Measurements from ENCODE around the gene HCAR3.

DNA sequence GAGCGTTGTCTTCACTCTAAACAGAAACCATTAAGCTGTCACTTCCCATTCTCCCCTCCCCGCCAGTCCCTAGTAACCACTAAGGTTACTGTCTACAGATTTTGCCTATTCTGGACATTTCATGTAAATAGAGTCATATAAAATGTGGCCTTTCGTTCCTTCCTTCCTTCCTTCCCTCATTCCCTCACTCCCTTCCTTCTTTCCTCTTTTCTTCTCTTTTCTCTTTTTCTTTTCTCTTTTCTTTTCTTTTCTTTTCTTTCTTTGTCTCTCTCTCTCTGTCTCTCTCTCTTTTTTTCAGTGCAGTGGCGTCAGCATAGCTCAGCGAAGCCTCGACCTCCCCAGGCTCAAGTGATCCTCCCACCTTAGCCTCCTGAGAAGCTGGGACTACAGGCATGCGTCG, 51.3 kb downstream of the HCAR3 start:
- no peak for TF ChIP-seq POLR2AphosphoS5 (IDR thresholded peaks at IDR 0.05)
- TF ChIP-seq, protein P1, sequence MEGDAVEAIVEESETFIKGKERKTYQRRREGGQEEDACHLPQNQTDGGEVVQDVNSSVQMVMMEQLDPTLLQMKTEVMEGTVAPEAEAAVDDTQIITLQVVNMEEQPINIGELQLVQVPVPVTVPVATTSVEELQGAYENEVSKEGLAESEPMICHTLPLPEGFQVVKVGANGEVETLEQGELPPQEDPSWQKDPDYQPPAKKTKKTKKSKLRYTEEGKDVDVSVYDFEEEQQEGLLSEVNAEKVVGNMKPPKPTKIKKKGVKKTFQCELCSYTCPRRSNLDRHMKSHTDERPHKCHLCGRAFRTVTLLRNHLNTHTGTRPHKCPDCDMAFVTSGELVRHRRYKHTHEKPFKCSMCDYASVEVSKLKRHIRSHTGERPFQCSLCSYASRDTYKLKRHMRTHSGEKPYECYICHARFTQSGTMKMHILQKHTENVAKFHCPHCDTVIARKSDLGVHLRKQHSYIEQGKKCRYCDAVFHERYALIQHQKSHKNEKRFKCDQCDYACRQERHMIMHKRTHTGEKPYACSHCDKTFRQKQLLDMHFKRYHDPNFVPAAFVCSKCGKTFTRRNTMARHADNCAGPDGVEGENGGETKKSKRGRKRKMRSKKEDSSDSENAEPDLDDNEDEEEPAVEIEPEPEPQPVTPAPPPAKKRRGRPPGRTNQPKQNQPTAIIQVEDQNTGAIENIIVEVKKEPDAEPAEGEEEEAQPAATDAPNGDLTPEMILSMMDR (IDR thresholded peaks at IDR 0.05; ENCODE audit: poor library complexity, severe bottlenecking): no peak
